NCI-H446 (cell line): ENCODE measurements around the gene KRTAP10-2.

Experiments
- DNase-seq, 2 experiments: peaks; one replicate each; lab custom pipeline; 2025; lab: John Stamatoyannopoulos, UW

The KRTAP10-2 gene

DNA sequence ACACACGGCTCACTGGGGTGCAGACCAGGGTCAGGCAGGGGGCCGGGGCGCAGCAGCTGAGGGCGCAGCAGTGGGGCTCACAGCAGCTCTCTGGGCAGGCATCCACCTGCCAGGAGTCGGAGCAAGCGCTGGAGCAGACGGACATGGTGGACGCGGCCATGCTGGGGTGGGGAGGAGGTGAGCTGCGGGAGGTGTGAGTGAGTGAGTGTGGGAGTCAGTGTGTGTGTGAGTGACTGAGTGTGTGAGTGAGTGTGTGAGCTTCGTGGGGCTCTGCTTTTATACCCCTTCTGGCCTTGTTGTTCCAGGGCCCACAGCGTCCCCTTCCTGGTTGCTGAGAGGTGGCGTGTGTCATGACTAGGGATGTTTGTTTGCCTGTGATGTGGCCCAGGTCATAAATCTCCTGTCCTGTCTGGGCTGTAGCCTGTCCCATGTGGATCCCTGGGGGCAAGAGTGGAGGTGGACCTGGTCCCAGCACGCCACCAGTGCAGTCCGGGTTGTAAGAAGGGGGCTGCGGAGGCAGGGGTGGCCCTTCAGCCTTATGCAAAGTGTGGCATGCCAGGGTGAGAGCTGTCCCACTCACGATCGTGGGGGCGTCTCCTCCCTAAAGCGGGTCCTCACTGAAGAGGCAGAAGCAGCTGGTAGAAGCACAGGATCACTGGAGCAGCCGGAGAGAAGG, 11.2 kb downstream of the KRTAP10-2 start, which contains the start of gene KRTAP10-1:
KRTAP10-1 (minus strand) TSS at position 205 of the 676 bp plus-strand sequence; CDS start at position 160, 45 bp downstream.
- DNase-seq: no peak

DNA sequence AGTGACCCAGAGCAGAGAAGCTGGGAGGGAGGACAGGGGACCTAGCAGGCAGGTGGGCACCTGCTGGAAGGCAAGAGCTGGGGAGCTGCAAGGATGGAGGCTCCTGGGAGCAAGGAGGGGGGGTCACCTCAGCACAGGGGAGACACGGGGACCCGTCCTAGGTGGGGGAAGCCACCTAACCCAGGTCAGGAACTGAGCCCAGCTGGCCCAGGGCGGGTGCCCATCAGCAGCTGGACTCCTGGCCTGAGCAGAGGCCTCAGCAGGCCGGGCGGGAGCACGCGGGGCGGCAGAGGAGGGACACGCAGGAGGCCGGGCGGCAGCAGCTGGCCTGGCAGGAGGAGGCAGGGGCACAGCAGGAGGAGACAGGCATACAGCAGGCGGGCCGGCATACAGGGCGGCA, 12.3 kb downstream of the KRTAP10-2 start:
- no peak for DNase-seq

DNA sequence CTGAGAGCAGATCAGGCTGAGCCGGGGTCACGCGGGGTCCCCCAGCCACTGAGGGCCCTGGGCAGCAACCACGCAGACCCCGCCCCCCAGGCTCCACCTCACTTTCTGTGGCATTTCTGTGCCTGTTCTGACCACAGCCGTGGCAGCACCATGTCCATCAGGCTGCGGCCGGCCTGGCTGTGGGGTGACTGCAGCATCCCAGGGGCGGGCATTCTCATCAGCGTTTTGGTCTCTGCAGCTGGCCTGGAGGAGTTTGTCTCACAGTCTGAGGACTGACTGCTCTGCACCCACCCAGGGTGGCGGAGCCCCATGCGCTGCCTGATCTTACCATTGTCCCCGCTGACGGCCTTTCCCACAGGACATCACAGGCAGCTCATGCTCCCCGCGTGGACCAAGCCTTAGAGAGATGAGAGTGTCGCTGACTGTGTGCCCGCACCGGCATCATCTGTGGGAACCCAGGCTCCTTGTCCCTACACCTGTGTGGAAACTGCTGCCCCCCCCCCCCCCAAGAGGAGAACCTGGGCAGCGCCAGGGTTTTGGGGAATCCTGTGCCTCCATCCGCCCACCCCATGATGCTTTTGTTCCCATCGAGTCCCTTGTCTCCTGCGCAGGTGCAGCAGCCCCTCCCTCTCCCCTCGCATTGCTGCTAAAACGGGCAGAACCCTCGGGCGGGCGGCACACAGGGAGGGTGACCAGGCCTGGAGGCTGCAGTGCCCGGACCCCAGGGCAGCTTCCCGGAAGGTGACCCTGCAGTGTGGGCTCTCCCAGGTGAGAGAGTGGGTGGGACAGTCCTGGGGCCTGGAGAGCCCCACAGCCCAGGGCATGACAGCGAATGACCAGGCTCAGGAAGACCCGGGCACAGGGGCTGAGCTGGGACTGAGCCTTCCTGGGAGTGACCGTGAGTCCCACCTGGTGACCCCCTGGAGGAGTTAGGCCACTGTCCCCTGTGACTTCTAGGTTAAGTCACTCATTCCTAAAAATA, 13.1 kb downstream of the KRTAP10-2 start:
- DNase-seq: no peak

DNA sequence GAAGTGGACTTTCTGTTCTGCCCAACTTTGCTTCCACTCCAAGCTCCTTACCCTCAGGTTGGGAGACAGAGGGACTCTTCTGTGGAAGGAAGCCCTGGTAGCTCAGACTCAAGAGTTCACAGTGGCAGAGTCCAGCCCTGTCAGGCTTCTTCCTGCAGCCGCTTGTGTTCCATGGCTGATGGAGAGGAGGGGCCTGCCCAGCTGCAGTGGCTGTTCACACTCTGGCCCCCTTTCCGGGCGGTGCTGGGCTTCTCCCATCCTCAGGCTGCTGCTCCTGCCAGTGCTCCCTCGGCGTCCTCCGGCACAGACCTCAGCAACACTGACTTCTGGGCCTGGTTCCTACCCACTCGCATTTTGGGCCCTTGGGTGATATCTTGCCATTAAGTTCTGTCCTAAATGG, 15.3 kb downstream of the KRTAP10-2 start:
- DNase-seq: no peak

DNA sequence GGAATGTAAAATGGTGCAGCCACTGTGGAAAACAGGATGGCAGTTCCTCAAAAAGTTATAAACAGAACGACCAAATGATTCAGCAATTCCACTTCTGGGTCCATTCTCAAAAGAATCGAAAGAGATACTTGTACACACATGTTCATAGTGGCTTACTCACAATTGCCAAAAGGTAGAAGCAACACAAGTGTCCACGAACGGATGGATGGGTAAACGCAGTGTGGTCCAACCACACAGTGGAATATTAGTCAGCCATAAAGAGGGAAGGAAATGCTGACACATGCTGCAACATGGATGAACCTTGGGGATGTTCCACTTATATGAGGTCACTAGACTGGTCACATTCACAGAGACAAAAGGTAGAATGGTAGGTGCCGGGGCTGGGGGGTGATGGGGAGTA, 16.6 kb downstream of the KRTAP10-2 start:
- DNase-seq: no peak

DNA sequence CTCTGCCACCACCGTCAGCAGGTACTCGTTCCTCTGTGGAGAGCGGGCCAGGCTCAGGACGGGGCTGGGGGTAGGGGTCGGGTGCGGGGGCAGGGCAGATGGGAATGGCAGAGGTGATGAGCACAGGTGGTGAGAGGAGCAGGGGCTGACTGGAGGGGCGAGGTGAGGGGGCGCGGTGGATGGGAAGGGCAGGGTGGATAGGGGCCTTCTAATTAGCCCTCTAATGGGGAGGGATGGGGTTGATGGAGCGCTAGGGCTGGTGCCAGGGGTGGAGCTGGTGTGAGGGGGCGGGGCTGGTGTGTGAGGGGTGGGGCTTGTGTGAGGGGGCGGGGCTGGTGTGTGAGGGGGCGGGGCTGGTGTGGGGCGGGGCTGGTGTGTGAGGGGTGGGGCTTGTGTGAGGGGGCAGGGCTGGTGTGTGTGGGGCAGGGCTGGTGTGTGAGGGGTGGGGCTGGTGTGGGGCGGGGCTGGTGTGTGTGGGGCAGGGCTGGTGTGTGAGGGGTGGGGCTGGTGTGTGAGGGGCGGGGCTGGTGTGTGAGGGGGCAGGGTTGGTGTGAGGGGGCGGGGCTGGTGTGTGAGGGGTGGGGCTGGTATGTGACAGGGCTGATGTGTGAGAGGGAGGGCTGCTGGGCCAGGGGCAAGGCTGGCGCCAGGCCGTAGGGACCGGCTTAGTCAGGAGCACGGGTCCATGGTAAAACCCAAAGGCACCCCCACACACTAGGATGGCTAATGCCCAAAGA, 17.2 kb downstream of the KRTAP10-2 start:
- no peak for DNase-seq

DNA sequence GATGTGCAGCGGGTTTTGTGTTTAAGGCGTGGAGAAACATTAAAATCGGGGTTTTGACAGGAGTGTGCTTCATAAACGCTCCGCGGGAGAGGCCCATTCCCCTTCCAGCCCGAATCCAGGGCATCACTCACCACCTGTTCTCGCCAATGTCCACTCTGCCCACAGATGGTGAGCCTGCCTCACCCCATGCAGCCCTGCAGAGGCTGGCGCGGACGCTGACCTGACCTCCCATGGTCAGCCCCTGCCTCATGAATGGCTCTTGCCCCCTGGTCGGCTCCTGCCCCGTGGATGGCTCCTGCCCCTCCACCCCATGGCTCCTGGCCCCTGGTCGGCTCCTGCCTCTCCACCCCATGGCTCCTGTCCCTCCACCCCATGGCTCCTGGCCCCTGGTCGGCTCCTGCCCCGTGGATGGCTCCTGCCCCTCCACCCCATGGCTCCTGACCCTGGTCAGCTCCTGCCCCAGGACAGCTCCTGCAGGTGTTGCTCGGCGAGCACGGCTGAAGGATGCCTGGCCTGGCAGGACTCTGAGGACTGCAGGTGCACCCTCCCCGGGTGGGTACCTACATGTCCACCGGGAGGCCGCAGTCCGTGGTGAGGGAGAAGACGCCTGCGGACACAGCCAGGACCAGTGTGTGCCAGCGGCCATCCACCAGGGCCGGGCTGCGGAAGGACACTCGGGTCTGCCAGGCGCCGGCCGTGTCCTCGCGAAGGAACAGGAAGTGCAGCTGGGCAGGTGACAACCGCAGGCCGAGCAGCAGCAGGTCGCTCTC, 18.0 kb downstream of the KRTAP10-2 start:
- DNase-seq: no peak

DNA sequence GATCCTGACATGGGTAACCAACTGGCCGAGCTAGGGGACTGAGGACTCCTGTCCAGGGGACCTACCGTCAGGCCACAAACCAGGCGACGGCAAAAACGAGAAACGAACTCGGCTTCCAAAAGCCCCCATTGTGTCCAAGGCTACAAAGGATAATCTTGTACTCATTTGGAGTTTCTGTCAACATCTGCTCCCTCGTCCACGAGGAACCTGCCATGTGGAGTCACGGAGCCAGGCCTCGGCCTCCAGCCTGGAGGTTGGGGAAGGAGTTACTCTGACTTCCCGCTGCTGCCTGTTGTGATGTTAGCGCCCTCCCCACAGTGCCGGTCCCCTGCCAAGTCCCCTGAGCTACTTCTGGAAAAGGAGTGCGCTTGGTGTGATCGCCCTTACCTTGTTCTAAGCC, 18.6 kb downstream of the KRTAP10-2 start:
- DNase-seq: no peak

DNA sequence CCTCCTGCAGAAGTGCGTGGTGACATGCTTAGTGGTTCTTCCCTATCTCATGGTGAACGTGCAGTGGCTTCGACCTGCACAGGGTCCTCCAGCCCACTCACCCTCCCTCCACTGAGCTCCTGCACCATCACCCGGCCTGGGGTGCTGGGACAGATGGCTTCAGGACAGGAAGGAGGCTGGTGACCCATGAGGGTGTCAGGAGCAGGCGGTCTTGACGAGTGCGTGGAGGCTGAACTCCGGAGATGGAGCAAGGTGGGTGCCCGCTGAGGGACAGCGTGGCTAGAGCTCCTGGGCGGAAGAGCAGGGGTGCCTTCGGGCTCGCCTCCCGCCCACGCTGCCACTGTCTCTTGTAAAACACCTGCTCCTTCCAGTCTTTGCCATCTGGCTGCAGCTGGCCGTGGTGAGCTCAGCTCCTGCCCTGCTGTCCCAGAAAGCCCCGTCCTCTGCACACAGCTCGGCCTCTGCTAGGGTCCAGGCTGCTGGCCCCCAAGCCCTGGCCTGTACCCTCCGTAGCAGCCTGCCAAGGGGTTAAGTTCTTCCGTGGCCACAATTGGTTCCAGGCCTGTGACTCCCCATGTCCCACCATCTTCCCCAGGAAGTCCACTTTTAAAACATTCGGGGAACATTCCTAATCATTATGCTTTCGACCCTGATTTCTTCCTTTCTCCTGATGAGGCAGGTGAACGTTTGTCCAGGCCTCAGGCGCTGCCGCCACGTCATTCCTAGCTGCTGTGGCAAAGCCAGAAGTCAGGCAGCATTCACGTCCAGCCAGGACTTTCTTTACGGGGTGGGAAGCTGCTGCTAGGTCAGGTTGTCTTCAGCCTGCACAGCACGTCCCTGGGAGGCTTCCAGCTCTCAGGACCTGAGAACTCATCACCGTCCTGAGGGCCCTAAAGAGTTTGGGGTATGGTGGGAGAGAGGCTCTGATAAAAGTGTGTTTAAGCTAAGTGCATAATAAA, 19.4 kb downstream of the KRTAP10-2 start:
- DNase-seq: no peak

DNA sequence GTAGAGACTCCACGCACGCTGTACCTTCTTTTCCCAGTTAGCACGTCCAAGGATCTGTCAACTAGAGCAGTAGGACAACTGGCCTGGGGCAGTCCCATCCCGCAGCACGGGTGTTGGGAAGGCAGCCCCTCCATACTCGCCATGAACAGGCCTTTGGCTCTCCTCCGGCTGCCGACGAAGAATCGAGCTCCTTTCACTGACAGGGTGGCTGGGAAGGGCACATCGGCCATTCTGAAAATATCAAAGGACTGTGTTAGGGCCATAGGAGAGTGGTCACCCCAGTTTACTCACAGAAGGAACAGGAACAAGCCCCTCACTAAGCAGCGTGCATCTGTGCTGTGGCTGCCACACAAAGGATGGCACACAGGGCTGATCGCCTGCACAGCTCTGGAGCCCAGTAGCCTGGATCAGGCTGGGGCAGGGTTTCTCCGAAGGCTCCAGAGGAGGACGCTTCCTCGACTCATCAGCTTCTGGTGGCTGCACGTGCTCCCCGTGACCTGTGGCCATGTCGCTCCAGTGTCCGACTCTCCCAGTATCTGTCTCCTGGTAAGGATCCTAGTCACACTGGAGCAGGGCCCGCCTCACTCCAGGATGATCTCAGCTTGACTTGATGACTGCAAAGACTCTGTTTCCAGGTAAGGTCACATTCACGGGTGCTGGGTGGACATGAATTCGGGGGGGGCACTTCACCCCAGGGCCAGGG, 20.3 kb downstream of the KRTAP10-2 start:
- DNase-seq: no peak

DNA sequence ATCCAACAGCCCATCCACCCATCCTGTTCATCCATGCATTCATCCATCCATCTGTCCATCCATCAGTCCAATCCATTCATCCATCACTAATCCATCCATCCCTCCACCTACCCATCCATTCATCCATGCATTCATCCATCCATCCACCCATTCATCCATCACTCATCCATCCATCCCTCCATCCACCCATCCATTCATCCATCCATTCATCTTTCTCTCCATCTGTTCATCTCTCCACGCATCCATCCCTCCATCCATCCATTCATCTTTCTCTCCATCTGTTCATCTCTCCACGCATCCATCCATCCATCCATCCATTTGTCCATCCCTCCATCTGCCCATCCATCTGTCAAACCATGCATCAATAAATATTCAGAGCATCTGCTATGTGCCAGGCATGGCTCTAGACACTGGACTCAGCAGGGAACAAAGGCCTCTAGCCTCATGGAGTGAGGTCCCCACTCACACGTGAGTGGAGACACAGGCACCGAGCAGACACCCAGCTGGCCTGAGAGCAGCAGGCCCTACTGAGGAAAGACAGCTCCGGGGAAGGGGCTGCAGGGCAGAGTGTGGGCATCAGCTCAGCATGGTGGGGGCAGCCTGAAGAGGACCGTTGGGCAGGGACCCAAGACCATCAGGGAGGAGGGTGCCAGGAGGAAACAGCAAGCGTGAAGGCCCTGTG, 20.9 kb downstream of the KRTAP10-2 start:
- DNase-seq: no peak

DNA sequence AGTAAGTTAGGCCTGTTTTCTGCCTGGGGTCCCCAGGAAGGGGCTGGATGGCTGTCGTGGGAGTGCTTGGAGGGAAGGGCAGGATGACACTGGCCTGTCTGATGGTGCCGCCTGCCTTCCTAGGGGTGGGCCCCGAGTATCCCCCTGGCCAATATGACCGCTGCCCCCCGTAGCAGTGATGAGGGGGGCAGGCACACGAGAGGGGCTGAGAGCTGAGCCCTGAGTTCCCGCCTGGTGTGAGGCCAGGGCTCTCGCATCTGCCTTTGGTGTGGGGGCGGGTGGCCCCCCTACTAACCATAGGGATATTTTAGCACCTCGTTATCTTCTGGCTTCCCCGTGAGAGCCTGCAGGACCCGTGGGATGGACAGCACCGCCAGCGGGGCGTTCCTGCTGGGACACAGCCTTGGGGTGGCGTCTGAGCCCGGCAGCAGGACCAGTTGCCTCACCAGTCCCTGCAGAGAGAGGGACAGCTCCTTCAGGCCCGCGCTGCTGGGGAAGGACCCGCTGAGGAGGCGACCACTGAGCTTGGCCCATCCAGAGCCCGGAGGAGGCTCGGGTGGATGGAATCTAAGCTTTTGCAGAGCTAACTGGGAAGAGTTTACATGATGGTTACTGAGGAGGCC, 21.7 kb downstream of the KRTAP10-2 start:
- no peak for DNase-seq

DNA sequence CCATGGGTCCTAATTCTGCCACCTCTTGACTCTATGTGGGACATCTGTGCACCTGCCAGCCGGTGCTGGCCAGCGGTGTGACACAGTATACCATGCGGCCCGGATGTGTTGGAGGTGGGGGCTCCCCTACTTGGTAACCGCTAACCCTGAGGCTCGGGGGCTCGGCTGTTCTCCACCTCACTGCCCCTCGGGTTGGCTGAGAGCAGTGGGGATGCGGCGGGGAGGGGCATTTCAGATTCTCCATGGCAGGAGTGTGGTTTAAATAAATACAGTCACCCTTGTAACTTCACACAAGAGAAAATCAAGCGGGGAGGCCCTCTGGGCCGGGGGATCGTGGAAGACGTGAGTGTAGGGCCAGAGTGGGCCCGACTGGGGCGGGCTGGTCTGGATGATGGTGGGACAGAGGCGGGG, 22.3 kb downstream of the KRTAP10-2 start:
- DNase-seq: no peak

DNA sequence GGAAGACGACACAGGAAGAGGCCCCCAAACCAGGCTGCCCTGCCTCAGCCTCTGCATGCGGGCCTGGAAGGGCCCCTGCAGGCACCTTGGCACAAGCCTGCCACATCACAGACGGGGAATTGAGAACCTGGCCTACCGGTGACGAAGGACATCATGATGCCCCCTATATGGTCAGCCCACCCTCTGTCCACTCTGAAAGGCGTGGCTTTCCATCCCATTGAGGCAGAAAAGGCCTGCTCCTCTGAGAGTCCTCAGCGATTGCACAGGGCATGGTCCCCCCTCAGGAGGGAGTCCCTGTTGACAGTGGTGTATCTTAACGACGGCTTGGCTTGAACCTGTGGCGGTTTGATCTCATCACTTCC, 22.7 kb downstream of the KRTAP10-2 start:
- no peak for DNase-seq

DNA sequence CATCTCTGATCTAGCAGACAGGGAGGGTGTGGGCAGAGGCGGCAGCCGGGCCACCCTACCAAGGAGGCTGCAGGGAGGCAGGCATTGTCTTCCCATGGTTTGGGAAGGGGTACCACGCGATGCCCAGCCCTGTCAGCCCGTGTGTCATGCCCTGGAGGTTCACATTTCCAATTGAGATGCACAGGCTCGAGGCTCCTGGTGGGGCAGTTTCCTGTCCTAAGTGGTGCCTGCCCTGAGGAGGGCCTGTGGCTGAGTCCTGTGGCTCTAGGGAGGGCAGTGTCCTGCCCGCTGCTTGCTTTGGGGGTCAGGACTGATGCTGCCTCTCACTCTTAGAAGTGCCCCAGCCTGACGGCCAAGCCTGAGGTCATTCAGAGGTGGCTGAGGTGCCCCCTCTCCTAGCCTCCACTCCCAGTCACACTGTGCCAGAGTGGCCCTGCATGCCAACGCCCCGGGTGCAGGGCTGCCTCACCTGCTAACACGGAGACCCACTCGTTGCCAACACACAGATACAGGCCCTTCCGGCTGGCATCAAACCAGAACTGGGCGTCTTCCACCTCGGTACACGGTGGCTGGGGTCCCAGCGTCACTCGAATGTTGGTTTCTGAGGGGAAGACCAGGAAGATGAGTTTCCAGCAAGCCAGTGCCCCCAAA, 23.2 kb downstream of the KRTAP10-2 start:
- DNase-seq: no peak

DNA sequence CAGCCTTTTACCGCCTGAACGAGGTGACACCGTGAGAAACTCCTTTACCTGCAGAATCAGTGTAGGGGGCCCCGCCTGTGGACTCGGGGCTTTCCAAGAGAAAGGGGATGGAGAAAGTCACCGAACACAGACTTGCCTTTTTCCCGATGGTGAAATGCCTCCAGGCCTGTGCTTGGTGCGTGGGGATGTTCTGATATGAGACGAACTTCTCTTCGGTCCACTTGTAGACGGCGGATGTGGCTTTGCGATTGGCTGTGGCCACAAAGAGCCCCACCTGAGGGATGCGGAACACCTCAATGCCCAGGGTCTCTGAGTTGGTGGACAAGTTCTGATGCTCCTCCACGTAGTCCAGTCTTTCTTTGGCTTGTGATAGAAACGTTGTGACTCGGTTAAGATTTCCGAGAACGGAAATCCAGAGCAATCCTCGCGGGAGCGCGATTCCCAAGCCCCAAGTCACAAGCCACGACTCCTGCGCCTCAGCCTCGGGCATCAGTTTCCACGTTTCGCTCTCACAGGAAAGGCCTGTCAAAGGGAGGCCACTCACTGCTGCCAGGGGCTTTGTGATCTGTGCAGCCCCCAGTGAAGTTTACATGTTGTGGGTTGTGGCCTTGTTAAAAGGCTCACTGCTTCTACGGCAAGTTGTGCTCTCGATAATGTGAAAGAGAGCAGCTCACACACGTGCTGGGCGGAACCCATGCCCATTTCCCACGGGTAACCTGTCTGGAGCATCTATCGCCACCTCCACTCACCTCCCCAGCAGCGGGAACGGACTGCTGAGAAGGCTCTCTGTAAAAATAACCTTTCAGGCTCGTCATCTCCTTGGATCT, 23.9 kb downstream of the KRTAP10-2 start:
- DNase-seq: no peak
